GM23338 (cell line): ENCODE data around the gene LIX1L.

Experiments
- CREB1 ChIP-seq: fragments of 250-450 bp; sonication (Bioruptor Pico); IDR thresholded peaks from 2 replicates; pipeline ENCODE4 v1.5.0; 2020; ENCODE audit warnings: low read depth, mild to moderate bottlenecking, moderate library complexity
- EZH2 ChIP-seq: fragments of 200-600 bp; sonication (generic); IDR thresholded peaks from one replicate; pipeline ENCODE4 v1.8.0; 2017; ENCODE audit warnings: antibody characterized with exemption, mild to moderate bottlenecking, low read depth; ENCODE audit not compliant: unreplicated experiment
- JUNB ChIP-seq: IDR thresholded peaks from one replicate; pipeline ENCODE4 v1.6.1; 2016; ENCODE audit warnings: antibody characterized with exemption; ENCODE audit not compliant: unreplicated experiment
- NANOG ChIP-seq: IDR thresholded peaks from 2 replicates; pipeline ENCODE4 v1.6.1; 2016; ENCODE audit warnings: antibody characterized with exemption, borderline replicate concordance
- POLR2AphosphoS5 ChIP-seq: IDR thresholded peaks from 2 replicates; pipeline ENCODE4 v1.6.1; 2016; ENCODE audit warnings: antibody characterized with exemption, low read depth
- ZNF331 ChIP-seq: fragments of 250-450 bp; sonication (Bioruptor Pico); IDR thresholded peaks from 2 replicates; pipeline ENCODE4 v1.5.0; 2020; ENCODE audit warnings: low read depth, mild to moderate bottlenecking, moderate library complexity
- TF ChIP-seq, protein P1 (sequence below), 2 experiments: fragments of 200-600 bp in 1 of 2; sonication (generic) in 1 of 2; conservative IDR thresholded peaks; 2 replicates each; pipeline versions ENCODE4 v1.5.1 to v1.6.1; 2016 to 2017; ENCODE audit warnings: antibody characterized with exemption in 2 of 2, low read depth in 2 of 2, mild to moderate bottlenecking in 2 of 2, moderate library complexity in 1 of 2

DNA sequence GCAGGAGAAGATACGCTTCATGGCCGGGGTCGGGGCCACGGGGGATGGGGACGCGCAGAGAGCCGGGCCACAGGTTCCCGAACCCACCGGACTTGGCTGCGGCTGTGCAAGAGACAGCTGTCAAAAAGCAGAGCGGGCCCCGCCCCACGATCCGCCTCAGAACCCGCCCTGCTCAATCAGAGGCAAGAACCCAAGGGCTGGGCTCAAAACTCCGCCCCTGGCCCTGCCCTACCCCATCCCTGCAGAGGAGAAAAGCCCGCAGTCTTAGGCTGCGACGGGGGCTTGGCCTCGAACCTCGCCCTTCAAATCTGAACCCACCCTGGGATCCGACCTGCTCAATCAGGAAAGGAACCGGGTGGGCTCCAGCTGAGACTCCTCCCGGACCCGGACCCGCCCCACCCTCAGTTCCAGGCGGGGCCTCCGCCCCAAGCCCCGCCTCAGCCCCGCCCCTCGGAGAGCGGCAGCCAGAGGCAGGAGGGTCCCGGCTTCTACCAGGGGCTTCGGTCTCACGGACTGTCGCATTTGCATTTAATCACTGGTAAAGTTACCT lies 72.0 kb downstream of the LIX1L start, which contains the start of gene ANKRD35:
- TF ChIP-seq, protein P1, sequence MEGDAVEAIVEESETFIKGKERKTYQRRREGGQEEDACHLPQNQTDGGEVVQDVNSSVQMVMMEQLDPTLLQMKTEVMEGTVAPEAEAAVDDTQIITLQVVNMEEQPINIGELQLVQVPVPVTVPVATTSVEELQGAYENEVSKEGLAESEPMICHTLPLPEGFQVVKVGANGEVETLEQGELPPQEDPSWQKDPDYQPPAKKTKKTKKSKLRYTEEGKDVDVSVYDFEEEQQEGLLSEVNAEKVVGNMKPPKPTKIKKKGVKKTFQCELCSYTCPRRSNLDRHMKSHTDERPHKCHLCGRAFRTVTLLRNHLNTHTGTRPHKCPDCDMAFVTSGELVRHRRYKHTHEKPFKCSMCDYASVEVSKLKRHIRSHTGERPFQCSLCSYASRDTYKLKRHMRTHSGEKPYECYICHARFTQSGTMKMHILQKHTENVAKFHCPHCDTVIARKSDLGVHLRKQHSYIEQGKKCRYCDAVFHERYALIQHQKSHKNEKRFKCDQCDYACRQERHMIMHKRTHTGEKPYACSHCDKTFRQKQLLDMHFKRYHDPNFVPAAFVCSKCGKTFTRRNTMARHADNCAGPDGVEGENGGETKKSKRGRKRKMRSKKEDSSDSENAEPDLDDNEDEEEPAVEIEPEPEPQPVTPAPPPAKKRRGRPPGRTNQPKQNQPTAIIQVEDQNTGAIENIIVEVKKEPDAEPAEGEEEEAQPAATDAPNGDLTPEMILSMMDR (conservative IDR thresholded peaks at IDR 0.05; ENCODE audit: low read depth in 2 of 2), result no peak
- TF ChIP-seq POLR2AphosphoS5, result no peak
- TF ChIP-seq EZH2, result no peak
- no peak for TF ChIP-seq NANOG
- TF ChIP-seq CREB1 (CRISPR knock-in tag), result no peak
- no peak for TF ChIP-seq ZNF331 (CRISPR knock-in tag)
- no peak for TF ChIP-seq JUNB
